A673 (cell line): Measurements from ENCODE around the gene ROBO2. TPM values are rescaled to one million over a fixed set of nuclear protein-coding genes. Genes with fewer than 3 reads are reported as not detected.

Source experiments
- BruUV-seq: library from RNA; stranded (reverse); fragments of 400-500 nt; replicated peaks from 2 replicates; lab custom pipeline; 2021; lab: Mats Ljungman, UMichigan
- CTCF ChIA-PET: fragments of 300-600 bp; sonication (Branson Sonifier 250); formaldehyde crosslinking; loops from one replicate; lab custom pipeline; 2022; ENCODE audit warnings: antibody characterized with exemption; lab: Charles Lee
- POLR2A ChIA-PET: fragments of 300-600 bp; sonication (Branson Sonifier 250); formaldehyde crosslinking; loops from one replicate; lab custom pipeline; 2022; ENCODE audit warnings: antibody characterized with exemption; ENCODE audit not compliant: low non-redundant PET; lab: Charles Lee
- DNase-seq: peaks from one replicate; pipeline ENCODE4 v3.0.0-alpha.2; 2015; ENCODE audit warnings: low spot score
- H3K27ac ChIP-seq: fragments of 200-600 bp; sonication (generic); 2 replicates; pipeline ENCODE4 v1.5.1; 2016; ENCODE audit warnings: mixed run types, low read depth, mild to moderate bottlenecking, mixed read lengths, antibody characterized with exemption, low read length; ENCODE audit not compliant: poor library complexity, severe bottlenecking
- H3K27me3 ChIP-seq: fragments of 200-600 bp; sonication (generic); replicated peaks from 2 replicates; pipeline ENCODE4 v1.6.1; 2017; ENCODE audit warnings: mixed run types, low read depth, mild to moderate bottlenecking, mixed read lengths, antibody characterized with exemption, low read length; ENCODE audit not compliant: insufficient read depth, poor library complexity
- H3K36me3 ChIP-seq: fragments of 200-600 bp; sonication (generic); 2 replicates; pipeline ENCODE4 v1.6.1; 2016; ENCODE audit warnings: mixed run types, mild to moderate bottlenecking, mixed read lengths, antibody characterized with exemption, low read length; ENCODE audit not compliant: insufficient read depth, poor library complexity, severe bottlenecking
- H3K4me1 ChIP-seq: fragments of 200-600 bp; sonication (generic); 2 replicates; pipeline ENCODE4 v1.6.1; 2017; ENCODE audit warnings: mixed run types, mild to moderate bottlenecking, mixed read lengths, antibody characterized with exemption, low read length; ENCODE audit not compliant: insufficient read depth, poor library complexity, severe bottlenecking
- H3K4me3 ChIP-seq: fragments of 200-600 bp; sonication (generic); 2 replicates; pipeline ENCODE4 v1.5.1; 2016; ENCODE audit warnings: low read depth, mixed run types, mild to moderate bottlenecking, mixed read lengths, low read length; ENCODE audit not compliant: poor library complexity, severe bottlenecking
- H3K9me3 ChIP-seq: fragments of 200-600 bp; sonication (generic); 2 replicates; pipeline ENCODE4 v1.6.1; 2016; ENCODE audit warnings: mixed run types, low read depth, mild to moderate bottlenecking, mixed read lengths, antibody characterized with exemption, low read length; ENCODE audit not compliant: poor library complexity, severe bottlenecking
- EZH2 ChIP-seq: fragments of 200-600 bp; sonication (generic); IDR thresholded peaks from 2 replicates; pipeline ENCODE4 v1.6.1; 2017; ENCODE audit warnings: borderline replicate concordance, low read depth, mild to moderate bottlenecking, mixed read lengths, antibody characterized with exemption, low read length; ENCODE audit not compliant: poor library complexity, severe bottlenecking
- intact Hi-C: fragments of 100-400 bp; cut with micrococcal nuclease; formaldehyde crosslinking; loops from one replicate; pipeline ENCODE4 v1.10.0; 2022; ENCODE audit not compliant: unreplicated experiment
- total RNA-seq: library from RNA; stranded (reverse); gene quantifications from 2 replicates; pipeline ENCODE4 v1.2.3, GENCODE V29; 2021
- TF ChIP-seq, protein P1 (sequence below): fragments of 300-800, 200-600 bp; sonication (generic); conservative IDR thresholded peaks from 2 replicates; pipeline ENCODE4 v1.5.1; 2017; ENCODE audit warnings: low read depth, mild to moderate bottlenecking, antibody characterized with exemption, low read length, moderate library complexity, mixed read lengths

Gene ROBO2
- total RNA-seq, 1 experiment from 2014 or later: 17.5 TPM

DNA sequence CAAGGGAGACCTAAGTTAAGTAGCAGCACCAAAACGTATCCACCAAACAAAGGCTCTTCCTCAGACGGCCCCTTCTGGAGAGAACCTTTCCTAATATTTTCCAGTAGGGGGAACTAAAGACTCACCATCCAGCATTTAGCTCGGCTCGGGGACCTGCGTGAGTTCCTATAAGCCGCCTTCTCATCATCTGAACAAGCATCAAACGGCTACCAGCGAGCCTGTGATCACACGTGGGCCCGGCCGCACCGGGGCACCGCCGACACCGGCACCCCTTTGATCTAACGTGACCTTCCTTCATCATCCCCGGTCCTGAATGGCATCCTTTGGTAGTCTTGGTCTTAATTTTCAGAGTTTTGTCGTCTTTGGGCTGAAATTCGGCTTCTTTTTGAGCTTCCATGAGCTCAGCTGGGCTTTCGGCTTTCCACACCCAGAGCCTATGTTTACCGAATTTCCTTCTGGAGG lies 1.4 kb upstream of the ROBO2 start:
- no peak for TF ChIP-seq EZH2
- TF ChIP-seq, protein P1, sequence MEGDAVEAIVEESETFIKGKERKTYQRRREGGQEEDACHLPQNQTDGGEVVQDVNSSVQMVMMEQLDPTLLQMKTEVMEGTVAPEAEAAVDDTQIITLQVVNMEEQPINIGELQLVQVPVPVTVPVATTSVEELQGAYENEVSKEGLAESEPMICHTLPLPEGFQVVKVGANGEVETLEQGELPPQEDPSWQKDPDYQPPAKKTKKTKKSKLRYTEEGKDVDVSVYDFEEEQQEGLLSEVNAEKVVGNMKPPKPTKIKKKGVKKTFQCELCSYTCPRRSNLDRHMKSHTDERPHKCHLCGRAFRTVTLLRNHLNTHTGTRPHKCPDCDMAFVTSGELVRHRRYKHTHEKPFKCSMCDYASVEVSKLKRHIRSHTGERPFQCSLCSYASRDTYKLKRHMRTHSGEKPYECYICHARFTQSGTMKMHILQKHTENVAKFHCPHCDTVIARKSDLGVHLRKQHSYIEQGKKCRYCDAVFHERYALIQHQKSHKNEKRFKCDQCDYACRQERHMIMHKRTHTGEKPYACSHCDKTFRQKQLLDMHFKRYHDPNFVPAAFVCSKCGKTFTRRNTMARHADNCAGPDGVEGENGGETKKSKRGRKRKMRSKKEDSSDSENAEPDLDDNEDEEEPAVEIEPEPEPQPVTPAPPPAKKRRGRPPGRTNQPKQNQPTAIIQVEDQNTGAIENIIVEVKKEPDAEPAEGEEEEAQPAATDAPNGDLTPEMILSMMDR: peak; percentile 55
- BruUV-seq: no TSS peak
- peak overlapping the region; percentile 82 for H3K27ac ChIP-seq

DNA sequence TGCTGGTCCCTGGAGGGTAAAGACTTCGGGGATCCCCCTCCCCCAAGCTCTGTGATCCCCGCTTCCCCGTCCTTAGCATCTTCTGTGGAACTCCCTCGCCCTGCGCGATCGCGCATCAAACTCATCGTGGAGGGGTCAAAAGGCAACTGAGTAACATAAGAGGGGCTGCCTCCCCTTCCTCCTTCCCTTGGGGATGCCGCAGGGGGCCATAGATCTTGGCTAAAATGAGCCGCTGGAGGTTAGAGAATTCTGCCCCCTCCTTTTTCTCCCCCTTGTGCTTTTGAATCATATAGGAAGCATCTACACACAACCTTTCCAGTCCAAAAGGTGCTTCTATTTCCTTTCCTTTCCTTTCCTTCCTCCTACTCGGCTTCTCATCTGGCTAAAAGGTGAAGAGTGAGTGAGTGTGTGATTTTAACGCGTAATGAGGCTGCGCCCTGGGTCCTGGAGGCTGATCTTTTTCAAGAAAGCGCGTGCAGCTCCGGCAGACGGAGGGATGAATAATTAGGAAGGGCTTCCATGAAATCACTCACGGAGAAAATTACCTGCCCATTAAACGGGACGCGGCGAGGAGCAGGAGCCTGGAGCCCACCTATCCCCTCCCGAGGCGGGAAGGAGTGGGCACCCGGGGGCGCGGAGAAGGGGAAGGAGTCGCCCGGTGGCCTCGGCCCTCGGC lies 831 bp upstream of the ROBO2 start:
- TF ChIP-seq, protein P1: no peak
- no peak for TF ChIP-seq EZH2
- ChIA-PET CTCF (interaction anchor here (1.3 to 1.7 kb wide), 2 partner anchors 217 to 281 kb away, joined by 4 to 9 read pairs; no protein-coding TSS in a partner anchor), POLR2A (interaction anchor here (0.7 kb wide), 1 partner anchor 148 kb away, joined by 6 read pairs; no protein-coding TSS in a partner anchor)
- DNase-seq: peak; percentile 61
- BruUV-seq: no TSS peak
- no peaks in the 10 kb centered on the region for H3K9me3 ChIP-seq
- peak overlapping the region; percentile 82 for H3K27ac ChIP-seq
- intact Hi-C loops: loop anchor here (1.0 to 10.0 kb wide), 7 partner anchors 104 to 386 kb away; no protein-coding TSS in a partner anchor
- H3K4me3 ChIP-seq: peak overlapping the region; percentile 67
- no peaks in the 10 kb centered on the region for H3K27me3 ChIP-seq
- no peaks in the 10 kb centered on the region for H3K36me3 ChIP-seq
- H3K4me1 ChIP-seq: peaks cover 6% of the 10 kb centered on the region

More for the DNA sequence above, 1.4 kb upstream of the ROBO2 start:
- Histone ChIP-seq H3K9me3 (no peaks in the 10 kb centered on the region), H3K27me3 (no peaks in the 10 kb centered on the region), H3K4me1 (peaks cover 6% of the 10 kb centered on the region), H3K4me3 (peak overlapping the region; percentile 67), H3K36me3 (no peaks in the 10 kb centered on the region)
- intact Hi-C loops: loop anchor here (1.0 to 10.0 kb wide), 7 partner anchors 104 to 386 kb away; no protein-coding TSS in a partner anchor
- peak; percentile 93 for DNase-seq
- POLR2A ChIA-PET: interaction anchor here (0.7 kb wide), 1 partner anchor 148 kb away, joined by 6 read pairs; no protein-coding TSS in a partner anchor
- CTCF ChIA-PET: interaction anchor here (1.3 to 1.7 kb wide), 2 partner anchors 217 to 282 kb away, joined by 4 to 9 read pairs; no protein-coding TSS in a partner anchor

DNA sequence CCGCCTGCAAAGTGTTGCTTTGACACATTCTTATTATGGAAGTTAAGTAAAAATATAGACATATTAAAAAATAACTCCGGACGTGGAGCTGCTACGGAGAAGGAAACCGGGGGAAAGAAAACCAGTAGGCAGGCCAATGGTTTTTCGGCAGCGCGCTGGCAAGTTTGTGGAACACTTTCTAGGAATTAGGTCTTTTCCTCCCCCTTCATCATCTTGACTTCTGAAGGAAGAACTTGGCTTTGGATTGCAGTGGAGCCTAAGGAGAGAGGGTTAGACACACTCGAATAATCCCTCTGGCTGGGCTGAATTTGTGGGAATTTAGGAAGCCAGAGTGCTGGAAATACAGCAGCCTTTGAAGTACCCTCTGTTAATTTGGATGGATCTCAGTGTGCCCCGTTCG lies 317 bp downstream of the ROBO2 start:
- no peak for DNase-seq
- TF ChIP-seq, protein P1: no peak
- TF ChIP-seq EZH2: no peak
- POLR2A ChIA-PET: no interaction called here

More for the DNA sequence above, 317 bp downstream of the ROBO2 start:
- Histone ChIP-seq H3K9me3 (no peaks in the 10 kb centered on the region), H3K4me1 (peaks cover 6% of the 10 kb centered on the region), H3K27me3 (no peaks in the 10 kb centered on the region), H3K4me3 (peak overlapping the region; percentile 67), H3K36me3 (no peaks in the 10 kb centered on the region), H3K27ac (peak overlapping the region; percentile 82)
- CTCF ChIA-PET: no interaction called here
- TSS peak; percentile 45 for BruUV-seq
- intact Hi-C loops: loop anchor here (5.0 to 10.0 kb wide), 2 partner anchors 57 to 105 kb away; no protein-coding TSS in a partner anchor
